ENCODE measurements around the gene PDE4B.

GRCh38 chr1:65910432-65910831 lies 117.7 kb downstream of the PDE4B start:
- no peak for TF ChIP-seq CBX2 (IDR thresholded peaks at IDR 0.05; ENCODE audit: low read depth, low read length)
- no peak for TF ChIP-seq CBX2 (CRISPR knock-in tag; IDR thresholded peaks at IDR 0.05; ENCODE audit: low read depth)
- TF ChIP-seq TBP (CRISPR knock-in tag; IDR thresholded peaks at IDR 0.05) = no peak
- no peak for TF ChIP-seq USF2 (IDR thresholded peaks at IDR 0.05; ENCODE audit: low read depth, low read length)
- TF ChIP-seq USF2 (CRISPR knock-in tag; IDR thresholded peaks at IDR 0.05; ENCODE audit: borderline replicate concordance) = no peak
- no peak for TF ChIP-seq CTCF (CRISPR knock-in tag; IDR thresholded peaks at IDR 0.05)
- TF ChIP-seq LRRFIP1 (CRISPR knock-in tag; conservative IDR thresholded peaks at IDR 0.05) = no peak
- TF ChIP-seq RAD21 (CRISPR knock-in tag; IDR thresholded peaks at IDR 0.05) = no peak
- TF ChIP-seq RELA (CRISPR knock-in tag; IDR thresholded peaks at IDR 0.05) = no peak
- no peak for TF ChIP-seq FOXK2 (IDR thresholded peaks at IDR 0.05)
- TF ChIP-seq RFX5 (IDR thresholded peaks at IDR 0.05; ENCODE audit: low read depth, low read length) = no peak
- no peak for TF ChIP-seq ZNF883 (CRISPR knock-in tag; IDR thresholded peaks at IDR 0.05; ENCODE audit: not compliant biosample characterization)
- no peak for TF ChIP-seq REST (IDR thresholded peaks at IDR 0.05; ENCODE audit: borderline replicate concordance in 1 of 2, low read depth in 1 of 2, low read length in 2 of 2)

Measured in HepG2 (cell line).